ENCODE data around the gene UGT2A2.

- TF ChIP-seq, protein P1, sequence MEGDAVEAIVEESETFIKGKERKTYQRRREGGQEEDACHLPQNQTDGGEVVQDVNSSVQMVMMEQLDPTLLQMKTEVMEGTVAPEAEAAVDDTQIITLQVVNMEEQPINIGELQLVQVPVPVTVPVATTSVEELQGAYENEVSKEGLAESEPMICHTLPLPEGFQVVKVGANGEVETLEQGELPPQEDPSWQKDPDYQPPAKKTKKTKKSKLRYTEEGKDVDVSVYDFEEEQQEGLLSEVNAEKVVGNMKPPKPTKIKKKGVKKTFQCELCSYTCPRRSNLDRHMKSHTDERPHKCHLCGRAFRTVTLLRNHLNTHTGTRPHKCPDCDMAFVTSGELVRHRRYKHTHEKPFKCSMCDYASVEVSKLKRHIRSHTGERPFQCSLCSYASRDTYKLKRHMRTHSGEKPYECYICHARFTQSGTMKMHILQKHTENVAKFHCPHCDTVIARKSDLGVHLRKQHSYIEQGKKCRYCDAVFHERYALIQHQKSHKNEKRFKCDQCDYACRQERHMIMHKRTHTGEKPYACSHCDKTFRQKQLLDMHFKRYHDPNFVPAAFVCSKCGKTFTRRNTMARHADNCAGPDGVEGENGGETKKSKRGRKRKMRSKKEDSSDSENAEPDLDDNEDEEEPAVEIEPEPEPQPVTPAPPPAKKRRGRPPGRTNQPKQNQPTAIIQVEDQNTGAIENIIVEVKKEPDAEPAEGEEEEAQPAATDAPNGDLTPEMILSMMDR (IDR thresholded peaks at IDR 0.05): peak in 4 of 7 experiments; percentile 27 to 43 (median 39)
- no peak for TF ChIP-seq EP300 (IDR thresholded peaks at IDR 0.05)
- no peak for TF ChIP-seq POLR2A (IDR thresholded peaks at IDR 0.05)
These were observed 22.3 kb downstream of the UGT2A2 start for GRCh38 chr4:69617083-69617694.

Data from stomach (tissue), 4 donors.